ENCODE results near the gene GPR162.

The GPR162 gene

GRCh38 chr12:6824085-6824775 lies 2.6 kb downstream of the GPR162 start:
- Histone ChIP-seq H3K9ac (ENCODE audit: low read depth, low read length) (no peak overlapping the region), H3K4me1 (ENCODE audit: insufficient read depth, low read length) (peaks cover 26% of the 10 kb centered on the region), H3K36me3 (ENCODE audit: insufficient read depth, low read length) (no peaks in the 10 kb centered on the region), H3K9me3 (ENCODE audit: control insufficient read depth, insufficient read depth, low read length) (no peaks in the 10 kb centered on the region)

GRCh38 chr12:6824901-6825381 lies 3.3 kb downstream of the GPR162 start:
- Histone ChIP-seq H3K9me3 (ENCODE audit: control insufficient read depth, insufficient read depth, low read length) (no peaks in the 10 kb centered on the region), H3K36me3 (ENCODE audit: insufficient read depth, low read length) (no peaks in the 10 kb centered on the region), H3K9ac (ENCODE audit: low read depth, low read length) (peak overlapping the region; percentile 37), H3K4me1 (ENCODE audit: insufficient read depth, low read length) (peaks cover 19% of the 10 kb centered on the region)

- Histone ChIP-seq H3K4me1 (ENCODE audit: insufficient read depth, low read length) (peaks cover 13% of the 10 kb centered on the region), H3K9ac (ENCODE audit: low read depth, low read length) (peak overlapping the region; percentile 37), H3K36me3 (ENCODE audit: insufficient read depth, low read length) (no peaks in the 10 kb centered on the region), H3K9me3 (ENCODE audit: control insufficient read depth, insufficient read depth, low read length) (no peaks in the 10 kb centered on the region)
Measured at GRCh38 chr12:6825398-6826124, 3.9 kb downstream of the GPR162 start.

GRCh38 chr12:6826125-6826733 lies 4.6 kb downstream of the GPR162 start:
- no peaks in the 10 kb centered on the region for H3K36me3 ChIP-seq (ENCODE audit: insufficient read depth, low read length)
- no peak overlapping the region for H3K9ac ChIP-seq (ENCODE audit: low read depth, low read length)
- peaks cover 9% of the 10 kb centered on the region for H3K4me1 ChIP-seq (ENCODE audit: insufficient read depth, low read length)
- H3K9me3 ChIP-seq (ENCODE audit: control insufficient read depth, insufficient read depth, low read length): no peaks in the 10 kb centered on the region

GRCh38 chr12:6826734-6827436 lies 5.3 kb downstream of the GPR162 start:
- H3K9ac ChIP-seq (ENCODE audit: low read depth, low read length): peak overlapping the region; percentile 26

GRCh38 chr12:6827437-6827911 lies 5.9 kb downstream of the GPR162 start:
- Histone ChIP-seq H3K9me3 (ENCODE audit: control insufficient read depth, insufficient read depth, low read length) (no peaks in the 10 kb centered on the region), H3K4me1 (ENCODE audit: insufficient read depth, low read length) (peaks cover 9% of the 10 kb centered on the region), H3K9ac (ENCODE audit: low read depth, low read length) (peak overlapping the region; percentile 34; the same call in 1 of the 2 replicates), H3K36me3 (ENCODE audit: insufficient read depth, low read length) (0 out of 2 replicates have a peak, but pooled peaks cover 3% of the 10 kb centered on the region)

More at GRCh38 chr12:6826734-6827436, 5.3 kb downstream of the GPR162 start:
- Histone ChIP-seq H3K36me3 (ENCODE audit: insufficient read depth, low read length) (0 out of 2 replicates have a peak, but pooled peaks cover 3% of the 10 kb centered on the region), H3K4me1 (ENCODE audit: insufficient read depth, low read length) (peaks cover 9% of the 10 kb centered on the region), H3K9me3 (ENCODE audit: control insufficient read depth, insufficient read depth, low read length) (no peaks in the 10 kb centered on the region)

- no peaks in the 10 kb centered on the region for H3K9me3 ChIP-seq (ENCODE audit: control insufficient read depth, insufficient read depth, low read length)
- H3K36me3 ChIP-seq (ENCODE audit: insufficient read depth, low read length): 0 out of 2 replicates have a peak, but pooled peaks cover 3% of the 10 kb centered on the region
- peak within 1 kb of the TSS; percentile 93 for H3K9ac ChIP-seq (ENCODE audit: low read depth, low read length)
- peaks cover 9% of the 10 kb centered on the region for H3K4me1 ChIP-seq (ENCODE audit: insufficient read depth, low read length)
Measured at GRCh38 chr12:6827982-6828780, 6.6 kb downstream of the GPR162 start, which contains the start of gene P3H3. P3H3 (plus strand) TSS chr12:6828407; CDS start chr12:6828441, 34 bp downstream.

- 0 out of 2 replicates have a peak, but pooled peaks cover 6% of the 10 kb centered on the region for H3K36me3 ChIP-seq (ENCODE audit: insufficient read depth, low read length)
- peak overlapping the region; percentile 93 for H3K9ac ChIP-seq (ENCODE audit: low read depth, low read length)
- peaks cover 9% of the 10 kb centered on the region for H3K4me1 ChIP-seq (ENCODE audit: insufficient read depth, low read length)
- no peaks in the 10 kb centered on the region for H3K9me3 ChIP-seq (ENCODE audit: control insufficient read depth, insufficient read depth, low read length)
Measured at GRCh38 chr12:6828781-6829535, 7.3 kb downstream of the GPR162 start.

- H3K36me3 ChIP-seq (ENCODE audit: insufficient read depth, low read length): 0 out of 2 replicates have a peak, but pooled peaks cover 11% of the 10 kb centered on the region
- H3K9me3 ChIP-seq (ENCODE audit: control insufficient read depth, insufficient read depth, low read length): no peaks in the 10 kb centered on the region
- H3K9ac ChIP-seq (ENCODE audit: low read depth, low read length): peak overlapping the region; percentile 93
- peaks cover 9% of the 10 kb centered on the region for H3K4me1 ChIP-seq (ENCODE audit: insufficient read depth, low read length)
Measured at GRCh38 chr12:6829536-6830220, 8.1 kb downstream of the GPR162 start.

GRCh38 chr12:6830286-6830890 lies 8.8 kb downstream of the GPR162 start:
- 0 out of 2 replicates have a peak, but pooled peaks cover 11% of the 10 kb centered on the region for H3K36me3 ChIP-seq (ENCODE audit: insufficient read depth, low read length)
- peak overlapping the region; percentile 93; the same call in 1 of the 2 replicates for H3K9ac ChIP-seq (ENCODE audit: low read depth, low read length)
- peaks cover 5% of the 10 kb centered on the region for H3K4me1 ChIP-seq (ENCODE audit: insufficient read depth, low read length)
- H3K9me3 ChIP-seq (ENCODE audit: control insufficient read depth, insufficient read depth, low read length): no peaks in the 10 kb centered on the region

GRCh38 chr12:6830999-6831398 lies 9.4 kb downstream of the GPR162 start:
- no peaks in the 10 kb centered on the region for H3K9me3 ChIP-seq (ENCODE audit: control insufficient read depth, insufficient read depth, low read length)
- H3K36me3 ChIP-seq (ENCODE audit: insufficient read depth, low read length): 0 out of 2 replicates have a peak, but pooled peaks cover 11% of the 10 kb centered on the region
- no peak overlapping the region for H3K9ac ChIP-seq (ENCODE audit: low read depth, low read length)
- peaks cover 5% of the 10 kb centered on the region for H3K4me1 ChIP-seq (ENCODE audit: insufficient read depth, low read length)

- H3K9ac ChIP-seq (ENCODE audit: low read depth, low read length): no peak overlapping the region
- no peaks in the 10 kb centered on the region for H3K9me3 ChIP-seq (ENCODE audit: control insufficient read depth, insufficient read depth, low read length)
- H3K4me1 ChIP-seq (ENCODE audit: insufficient read depth, low read length): peaks cover 5% of the 10 kb centered on the region
- 0 out of 2 replicates have a peak, but pooled peaks cover 11% of the 10 kb centered on the region for H3K36me3 ChIP-seq (ENCODE audit: insufficient read depth, low read length)
Measured at GRCh38 chr12:6831450-6831995, 9.9 kb downstream of the GPR162 start.
